DOHH2 (cell line): ENCODE measurements around the gene DCTN3.

Source experiments
- H3F3A ChIP-seq: fragments of 200-600 bp; sonication (generic), shearing (Covaris generic); 2 replicates; pipeline ENCODE4 v1.6.0; 2016; ENCODE audit warnings: antibody characterized with exemption, mild to moderate bottlenecking; ENCODE audit not compliant: control insufficient read depth, insufficient read depth
- H3K27ac ChIP-seq: fragments of 200-600 bp; sonication (generic); 2 replicates; pipeline ENCODE4 v1.5.1; 2014; ENCODE audit warnings: low read depth, mild to moderate bottlenecking, low read length, moderate library complexity
- H3K27me3 ChIP-seq: fragments of 200-600 bp; sonication (generic); 2 replicates; pipeline ENCODE4 v1.6.1; 2014; ENCODE audit warnings: mild to moderate bottlenecking, low read length, mixed read lengths; ENCODE audit not compliant: control insufficient read depth
- H3K36me3 ChIP-seq: fragments of 200-600 bp; sonication (generic); 2 replicates; pipeline ENCODE4 v1.6.1; 2014; ENCODE audit warnings: mild to moderate bottlenecking, low read length, moderate library complexity, mixed read lengths; ENCODE audit not compliant: control insufficient read depth
- H3K4me1 ChIP-seq: fragments of 200-600 bp; sonication (generic); 2 replicates; pipeline ENCODE4 v1.6.1; 2014; ENCODE audit warnings: mild to moderate bottlenecking, low read length, mixed read lengths; ENCODE audit not compliant: control insufficient read depth
- H3K4me2 ChIP-seq: fragments of 200-600 bp; sonication (generic); 2 replicates; pipeline ENCODE4 v1.6.0; 2014; ENCODE audit warnings: mild to moderate bottlenecking, low read length, moderate library complexity
- H3K4me3 ChIP-seq: fragments of 200-600 bp; sonication (generic); 2 replicates; pipeline ENCODE4 v1.5.1; 2014; ENCODE audit warnings: mild to moderate bottlenecking, low read length, mixed read lengths
- H3K79me2 ChIP-seq: fragments of 200-600 bp; sonication (generic); 2 replicates; pipeline ENCODE4 v1.6.1; 2014; ENCODE audit warnings: mild to moderate bottlenecking, low read length, mixed read lengths; ENCODE audit not compliant: control insufficient read depth
- H3K9me2 ChIP-seq: fragments of 200-600 bp; sonication (generic); replicated peaks from 2 replicates; pipeline ENCODE4 v1.6.1; 2014; ENCODE audit warnings: mild to moderate bottlenecking, low read length, mixed read lengths; ENCODE audit not compliant: control insufficient read depth
- H3K9me3 ChIP-seq: fragments of 200-600 bp; sonication (generic); 2 replicates; pipeline ENCODE4 v1.6.1; 2014; ENCODE audit warnings: antibody characterized with exemption, low read length, mixed read lengths; ENCODE audit not compliant: control insufficient read depth, insufficient read depth
- H4K20me1 ChIP-seq: fragments of 200-600 bp; sonication (generic); 2 replicates; pipeline ENCODE4 v1.6.0; 2014; ENCODE audit warnings: low read depth, mild to moderate bottlenecking, antibody characterized with exemption, low read length, moderate library complexity; ENCODE audit not compliant: control insufficient read depth, insufficient read depth
- CTCF ChIP-seq: fragments of 200-600 bp; sonication (generic); IDR thresholded peaks from one replicate; pipeline ENCODE4 v1.5.1; 2014; ENCODE audit warnings: antibody characterized with exemption, mild to moderate bottlenecking, low read depth, low read length; ENCODE audit not compliant: poor library complexity, severe bottlenecking
- EZH2phosphoT487 ChIP-seq: fragments of 200-600 bp; sonication (generic); IDR thresholded peaks from 2 replicates; pipeline ENCODE4 v1.6.1; 2017; ENCODE audit warnings: borderline replicate concordance, mild to moderate bottlenecking, antibody characterized with exemption, low read length, moderate library complexity, mixed read lengths

DCTN3 gene

DNA sequence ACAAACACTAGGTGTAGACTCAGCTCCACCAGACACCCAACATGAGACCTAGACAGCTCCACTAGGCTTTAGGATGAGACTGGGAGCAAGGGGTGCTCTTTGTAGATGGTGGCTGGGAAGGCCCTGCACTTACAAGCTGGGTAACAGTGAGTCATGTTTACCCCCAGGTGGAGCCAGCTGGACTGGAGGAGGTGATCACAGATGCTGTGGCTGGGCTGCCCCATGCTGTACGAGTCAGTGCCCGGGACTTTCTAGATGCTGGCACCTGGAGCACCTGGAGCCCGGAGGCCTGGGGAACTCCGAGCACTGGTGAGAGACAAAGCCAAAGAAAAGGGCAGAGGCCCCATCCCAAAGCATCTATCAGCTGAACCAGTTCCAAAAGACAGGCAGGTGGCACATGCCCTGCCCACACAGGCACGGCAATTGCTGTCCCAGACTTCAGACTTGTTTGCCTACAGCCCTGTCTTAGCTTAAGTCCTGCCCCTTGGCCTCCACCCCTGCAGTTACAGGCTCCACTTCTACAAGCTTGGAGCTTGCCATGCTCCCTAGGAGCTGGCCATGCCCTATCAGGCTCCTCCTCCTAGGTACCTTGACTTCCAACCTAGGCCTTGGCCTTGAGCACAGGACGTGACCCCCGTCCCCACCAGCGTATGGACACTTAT, 39.4 kb upstream of the DCTN3 start:
- no peak for TF ChIP-seq CTCF
- no peak for TF ChIP-seq EZH2phosphoT487
- H4K20me1 ChIP-seq: no peaks in the 10 kb centered on the region
- H3K36me3 ChIP-seq: no peaks in the 10 kb centered on the region
- no peak overlapping the region for H3K27ac ChIP-seq
- peaks cover 17% of the 10 kb centered on the region for H3K27me3 ChIP-seq
- no peaks in the 10 kb centered on the region for H3K9me2 ChIP-seq
- H3K4me1 ChIP-seq: peaks cover 3% of the 10 kb centered on the region
- no peaks in the 10 kb centered on the region for H3F3A ChIP-seq
- no peak overlapping the region for H3K4me2 ChIP-seq
- no peaks in the 10 kb centered on the region for H3K79me2 ChIP-seq
- H3K4me3 ChIP-seq: no peak overlapping the region
- H3K9me3 ChIP-seq: no peaks in the 10 kb centered on the region

GRCh38 chr9:34658461-34658860, 38.2 kb upstream of the DCTN3 start:
- H3K4me3 ChIP-seq: no peak overlapping the region
- H3F3A ChIP-seq: no peaks in the 10 kb centered on the region
- H4K20me1 ChIP-seq: no peaks in the 10 kb centered on the region
- no peaks in the 10 kb centered on the region for H3K9me3 ChIP-seq
- no peaks in the 10 kb centered on the region for H3K79me2 ChIP-seq
- H3K36me3 ChIP-seq: no peaks in the 10 kb centered on the region
- no peak for TF ChIP-seq CTCF
- TF ChIP-seq EZH2phosphoT487: no peak
- H3K4me2 ChIP-seq: no peak overlapping the region
- no peaks in the 10 kb centered on the region for H3K4me1 ChIP-seq
- peaks cover 15% of the 10 kb centered on the region for H3K27me3 ChIP-seq
- no peaks in the 10 kb centered on the region for H3K9me2 ChIP-seq
- no peak overlapping the region for H3K27ac ChIP-seq

DNA sequence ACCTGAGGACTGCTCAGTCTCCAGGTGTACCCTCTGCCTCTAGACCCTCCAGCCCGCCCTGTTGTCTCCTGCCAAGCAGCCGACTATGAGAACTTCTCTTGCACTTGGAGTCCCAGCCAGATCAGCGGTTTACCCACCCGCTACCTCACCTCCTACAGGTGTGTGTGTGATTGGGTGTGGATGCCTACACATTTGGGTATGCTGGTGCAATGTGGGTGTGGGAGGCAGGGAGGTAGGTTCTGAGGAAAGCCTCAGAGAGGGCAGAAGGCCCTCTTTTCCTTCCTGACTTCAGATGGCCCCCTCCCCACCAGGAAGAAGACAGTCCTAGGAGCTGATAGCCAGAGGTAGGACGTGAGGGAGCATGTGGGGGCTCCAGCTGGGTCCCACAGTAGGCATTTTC, 36.7 kb upstream of the DCTN3 start:
- H4K20me1 ChIP-seq: no peaks in the 10 kb centered on the region
- no peak overlapping the region for H3K27ac ChIP-seq
- no peaks in the 10 kb centered on the region for H3K4me1 ChIP-seq
- H3K79me2 ChIP-seq: no peaks in the 10 kb centered on the region
- no peak overlapping the region for H3K4me2 ChIP-seq
- no peaks in the 10 kb centered on the region for H3F3A ChIP-seq
- H3K9me3 ChIP-seq: no peaks in the 10 kb centered on the region
- H3K27me3 ChIP-seq: peaks cover 15% of the 10 kb centered on the region
- TF ChIP-seq CTCF (no peak), EZH2phosphoT487 (no peak)
- H3K36me3 ChIP-seq: no peaks in the 10 kb centered on the region
- H3K4me3 ChIP-seq: no peak overlapping the region
- H3K9me2 ChIP-seq: no peaks in the 10 kb centered on the region

DNA sequence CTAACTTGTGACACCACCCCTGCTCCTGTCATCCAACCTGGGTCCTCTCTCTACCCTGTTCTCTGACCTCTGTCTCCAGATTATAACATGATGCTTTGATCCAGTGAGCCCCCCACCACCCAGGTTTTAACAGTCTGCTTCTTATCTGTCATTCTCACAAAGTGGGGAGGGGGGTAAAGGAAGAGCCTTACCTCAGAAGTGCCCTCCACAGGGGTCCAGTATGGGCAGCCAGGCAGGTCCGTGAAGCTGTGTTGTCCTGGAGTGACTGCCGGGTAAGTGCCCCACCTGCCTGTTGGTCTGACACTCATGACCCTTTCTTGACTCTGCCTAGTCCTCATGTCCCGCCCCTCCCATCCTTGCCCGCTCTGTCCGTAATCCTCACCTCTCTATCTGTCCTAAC, 35.1 kb upstream of the DCTN3 start:
- Histone ChIP-seq H4K20me1 (no peaks in the 10 kb centered on the region), H3K4me1 (no peaks in the 10 kb centered on the region), H3F3A (no peaks in the 10 kb centered on the region), H3K79me2 (no peaks in the 10 kb centered on the region), H3K27ac (no peak overlapping the region), H3K4me2 (no peak overlapping the region), H3K9me3 (no peaks in the 10 kb centered on the region), H3K27me3 (peaks cover 15% of the 10 kb centered on the region), H3K36me3 (no peaks in the 10 kb centered on the region), H3K9me2 (no peaks in the 10 kb centered on the region), H3K4me3 (no peak overlapping the region)
- no peak for TF ChIP-seq CTCF
- TF ChIP-seq EZH2phosphoT487: no peak
